ENCODE measurements around the gene ZMYM5. TPM values are rescaled to one million over a fixed set of nuclear protein-coding genes. Genes with fewer than 3 reads are reported as not detected.

Gene ZMYM5
- total RNA-seq = 29.8 TPM

DNA sequence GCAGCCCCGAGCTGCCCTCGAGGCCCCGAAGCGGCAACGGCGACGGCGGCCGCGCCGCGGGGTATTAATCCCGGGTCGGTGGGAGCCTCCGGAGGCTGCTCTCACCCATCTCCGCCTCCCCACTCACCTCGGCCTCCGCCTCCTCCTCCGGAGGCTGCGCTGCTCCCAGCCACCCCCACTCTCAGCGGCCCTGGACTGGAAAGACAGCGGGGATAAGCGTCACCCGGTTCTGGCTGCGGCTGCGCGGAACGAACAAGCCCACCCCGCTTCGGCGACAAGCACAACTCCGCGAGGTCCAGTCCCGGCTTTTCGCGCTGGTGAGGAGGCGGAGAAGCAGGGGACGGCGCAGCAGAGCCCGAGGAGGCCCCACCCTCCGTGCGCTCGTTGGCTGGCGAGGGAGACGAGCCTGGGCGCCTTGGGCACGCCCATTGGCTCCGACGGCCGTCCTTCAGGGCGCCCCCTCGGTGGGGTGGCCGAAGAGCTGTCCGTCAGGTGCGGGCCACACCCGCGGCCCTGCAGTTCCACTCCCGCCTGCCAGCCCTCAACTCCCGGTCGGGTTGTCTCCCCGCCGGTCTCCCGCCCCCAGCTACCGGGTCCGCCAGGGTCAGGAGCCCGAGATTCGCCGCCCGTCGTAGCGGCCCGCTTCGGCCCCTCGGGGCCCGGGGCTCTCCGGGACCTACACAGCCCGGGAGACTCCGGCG is at the start of gene ZMYM5:
ZMYM5 (minus strand) TSS at position 327 of the 701 bp plus-strand sequence. CDS start 11,469 bp downstream, outside the sequence.

DNA sequence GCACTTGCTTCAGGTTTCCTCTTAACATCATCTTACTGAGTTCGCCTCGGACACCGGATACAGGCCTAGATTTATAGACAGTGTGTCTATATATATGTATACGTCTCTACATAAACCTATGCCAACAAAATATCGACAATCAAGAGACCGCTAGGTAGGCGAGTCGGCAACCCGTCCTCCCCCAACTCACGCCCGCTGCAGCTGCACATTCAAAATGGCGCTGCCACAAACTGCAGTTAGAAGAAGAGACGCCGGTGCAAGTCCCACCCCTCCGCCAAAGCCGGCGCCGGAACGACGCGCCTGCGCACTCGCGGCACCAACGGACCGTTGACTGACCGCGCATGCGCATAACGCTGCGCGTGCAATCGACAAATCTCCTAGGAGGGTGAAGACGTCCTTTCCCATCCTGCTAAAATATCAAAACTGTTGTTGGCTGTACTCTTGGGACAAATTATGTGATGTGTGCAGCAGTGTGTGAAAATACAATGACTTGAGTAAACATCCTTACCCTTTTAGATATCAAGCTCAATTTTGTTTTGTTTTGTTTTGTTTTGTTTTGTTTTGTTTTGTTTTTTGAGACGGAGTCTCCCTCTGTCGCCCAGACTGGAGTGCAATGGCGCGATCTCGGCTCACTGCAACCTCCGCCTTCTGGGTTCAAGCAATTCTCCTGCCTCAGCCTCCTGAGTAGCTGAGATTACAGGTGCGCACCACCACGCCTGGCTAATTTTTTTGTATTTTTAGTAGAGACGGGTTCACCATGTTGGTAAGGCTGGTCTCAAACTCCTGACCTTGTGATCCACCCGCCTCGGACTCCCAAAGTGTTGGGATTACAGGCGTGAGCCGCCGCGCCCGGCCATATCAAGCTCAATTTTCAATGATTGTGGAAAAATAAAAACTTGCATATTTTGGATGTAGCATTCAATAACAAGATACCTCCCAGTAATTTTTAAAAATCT is 80.4 kb downstream of the ZMYM5 start, which contains the start of gene PSPC1:
PSPC1 (minus strand) TSS at position 219 of the 956 bp plus-strand sequence; CDS start at position 31, 188 bp downstream.

Other genes with a start within 250 kb of the ZMYM5 start
- gene MPHOSPH8, start 230.0 kb downstream of the ZMYM5 start, total RNA-seq = 27.7 TPM
- gene PSPC1, start 80.7 kb downstream of the ZMYM5 start, total RNA-seq = 118 TPM
- gene ZMYM2, start 95.1 kb upstream of the ZMYM5 start, total RNA-seq = 141 TPM

Data from diencephalon (tissue), 1 donor.